ENCODE data around the gene SGPL1.

Gene SGPL1

GRCh38 chr10:70896551-70896950 lies 80.8 kb downstream of the SGPL1 start:
- no peak overlapping the region for H3K4me3 ChIP-seq (replicated peaks; ENCODE audit: low read depth, low read length)
- no peak for TF ChIP-seq CTCF (IDR thresholded peaks at IDR 0.05; ENCODE audit: insufficient read depth, low read length, poor library complexity, severe bottlenecking)
- no peak for DNase-seq (ENCODE audit: extremely low read depth, insufficient read length)
- no peaks in the 10 kb centered on the region for H3K36me3 ChIP-seq (ENCODE audit: control insufficient read depth, insufficient read depth, low read length)
- no peaks in the 10 kb centered on the region; the same call in 1 of the 2 replicates for H3K27me3 ChIP-seq (replicated peaks; ENCODE audit: control insufficient read depth, insufficient read depth, low read length)

- no peak for TF ChIP-seq CTCF (IDR thresholded peaks at IDR 0.05; ENCODE audit: insufficient read depth, low read length, poor library complexity, severe bottlenecking)
- Histone ChIP-seq H3K36me3 (ENCODE audit: control insufficient read depth, insufficient read depth, low read length) (no peaks in the 10 kb centered on the region), H3K4me3 (replicated peaks; ENCODE audit: low read depth, low read length) (no peak overlapping the region), H3K27me3 (replicated peaks; ENCODE audit: control insufficient read depth, insufficient read depth, low read length) (no peaks in the 10 kb centered on the region; the same call in 1 of the 2 replicates)
- no peak for DNase-seq (ENCODE audit: extremely low read depth, insufficient read length)
Measured at GRCh38 chr10:70898687-70899086, 82.9 kb downstream of the SGPL1 start.

GRCh38 chr10:70899096-70899495 lies 83.3 kb downstream of the SGPL1 start:
- no peak for TF ChIP-seq CTCF (IDR thresholded peaks at IDR 0.05; ENCODE audit: insufficient read depth, low read length, poor library complexity, severe bottlenecking)
- DNase-seq (ENCODE audit: extremely low read depth, insufficient read length) = no peak
- Histone ChIP-seq H3K27me3 (replicated peaks; ENCODE audit: control insufficient read depth, insufficient read depth, low read length) (no peaks in the 10 kb centered on the region), H3K36me3 (ENCODE audit: control insufficient read depth, insufficient read depth, low read length) (no peaks in the 10 kb centered on the region), H3K4me3 (replicated peaks; ENCODE audit: low read depth, low read length) (no peak overlapping the region)

- no peak for TF ChIP-seq CTCF (IDR thresholded peaks at IDR 0.05; ENCODE audit: insufficient read depth, low read length, poor library complexity, severe bottlenecking)
- DNase-seq (ENCODE audit: extremely low read depth, insufficient read length) = no peak
- Histone ChIP-seq H3K4me3 (replicated peaks; ENCODE audit: low read depth, low read length) (no peak overlapping the region), H3K27me3 (replicated peaks; ENCODE audit: control insufficient read depth, insufficient read depth, low read length) (0 out of 2 replicates have a peak, but pooled peaks cover 2% of the 10 kb centered on the region), H3K36me3 (ENCODE audit: control insufficient read depth, insufficient read depth, low read length) (no peaks in the 10 kb centered on the region)
Measured at GRCh38 chr10:70901276-70901878, 85.6 kb downstream of the SGPL1 start.

- no peak overlapping the region for H3K4me3 ChIP-seq (replicated peaks; ENCODE audit: low read depth, low read length)
- no peaks in the 10 kb centered on the region for H3K36me3 ChIP-seq (ENCODE audit: control insufficient read depth, insufficient read depth, low read length)
- no peak for DNase-seq (ENCODE audit: extremely low read depth, insufficient read length)
- H3K27me3 ChIP-seq (replicated peaks; ENCODE audit: control insufficient read depth, insufficient read depth, low read length) = peaks cover 2% of the 10 kb centered on the region; the same call in 1 of the 2 replicates
- no peak for TF ChIP-seq CTCF (IDR thresholded peaks at IDR 0.05; ENCODE audit: insufficient read depth, low read length, poor library complexity, severe bottlenecking)
Measured at GRCh38 chr10:70902661-70903261, 87.0 kb downstream of the SGPL1 start.
